ENCODE data around the gene ADIG.

The ADIG gene

DNA sequence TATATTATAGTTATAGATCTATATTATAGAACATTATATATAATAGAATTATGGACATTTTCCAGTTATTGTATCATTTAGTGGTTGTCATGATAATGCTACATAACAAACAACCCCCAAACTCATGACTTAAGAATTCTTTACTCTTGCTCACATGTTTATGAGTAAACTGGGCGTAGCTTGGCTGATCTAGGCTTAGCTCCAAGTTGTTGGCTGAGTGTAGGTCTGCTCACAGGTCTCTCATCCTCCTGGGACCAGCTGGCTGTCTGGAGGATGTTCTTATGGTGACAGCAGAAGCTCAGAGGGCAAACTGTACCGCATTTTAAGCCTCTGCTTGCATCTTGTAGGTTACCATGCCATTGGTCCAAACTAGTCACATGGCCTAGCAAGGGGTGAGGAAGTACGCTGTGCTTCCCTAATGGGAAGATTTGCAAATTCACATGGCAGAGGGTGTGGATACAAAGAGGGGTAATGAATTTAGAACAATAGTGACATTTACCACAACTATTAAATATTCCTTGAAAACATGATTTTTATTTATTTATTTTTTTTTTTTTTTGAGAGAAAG is 54.8 kb downstream of the ADIG start:
- TF ChIP-seq, protein P1, sequence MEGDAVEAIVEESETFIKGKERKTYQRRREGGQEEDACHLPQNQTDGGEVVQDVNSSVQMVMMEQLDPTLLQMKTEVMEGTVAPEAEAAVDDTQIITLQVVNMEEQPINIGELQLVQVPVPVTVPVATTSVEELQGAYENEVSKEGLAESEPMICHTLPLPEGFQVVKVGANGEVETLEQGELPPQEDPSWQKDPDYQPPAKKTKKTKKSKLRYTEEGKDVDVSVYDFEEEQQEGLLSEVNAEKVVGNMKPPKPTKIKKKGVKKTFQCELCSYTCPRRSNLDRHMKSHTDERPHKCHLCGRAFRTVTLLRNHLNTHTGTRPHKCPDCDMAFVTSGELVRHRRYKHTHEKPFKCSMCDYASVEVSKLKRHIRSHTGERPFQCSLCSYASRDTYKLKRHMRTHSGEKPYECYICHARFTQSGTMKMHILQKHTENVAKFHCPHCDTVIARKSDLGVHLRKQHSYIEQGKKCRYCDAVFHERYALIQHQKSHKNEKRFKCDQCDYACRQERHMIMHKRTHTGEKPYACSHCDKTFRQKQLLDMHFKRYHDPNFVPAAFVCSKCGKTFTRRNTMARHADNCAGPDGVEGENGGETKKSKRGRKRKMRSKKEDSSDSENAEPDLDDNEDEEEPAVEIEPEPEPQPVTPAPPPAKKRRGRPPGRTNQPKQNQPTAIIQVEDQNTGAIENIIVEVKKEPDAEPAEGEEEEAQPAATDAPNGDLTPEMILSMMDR (IDR thresholded peaks at IDR 0.05; ENCODE audit: low read depth, low read length): no peak
- DNase-seq (ENCODE audit: low read depth, low spot score): no peak
- in situ Hi-C loops (cut with HindIII; ENCODE audit: low sequenced_read_pairs): no loop called here
- no peak overlapping the region for H3K4me3 ChIP-seq (ENCODE audit: low read depth, low read length)
